HepG2 (cell line): ENCODE measurements around the gene ARHGAP35. TPM values are rescaled to one million over a fixed set of nuclear protein-coding genes. Genes with fewer than 3 reads are reported as not detected.

Source experiments
- ATAC-seq: fragments of 200-7000 bp; cut with Tn5 transposase; 3 replicates; pipeline ENCODE4 v1.9.1; 2020; ENCODE audit warnings: mild to moderate bottlenecking, moderate library complexity
- BruUV-seq: library from RNA; stranded (reverse); fragments of 400-500 nt; replicated peaks from 2 replicates; lab custom pipeline; 2021; lab: Mats Ljungman, UMichigan
- CTCF ChIA-PET: fragments of 300-600 bp; formaldehyde crosslinking; extraction: SDS; loops from one replicate; lab custom pipeline; 2021; ENCODE audit warnings: low total read pairs, inconsistent platforms, low intra/inter-chr PET ratio; lab: Yijun Ruan, JAX
- POLR2A ChIA-PET: fragments of 350-600 bp; sonication (Branson Sonifier 250); formaldehyde crosslinking; loops from one replicate; lab custom pipeline; 2020; ENCODE audit warnings: antibody characterized with exemption, inconsistent platforms; lab: Yijun Ruan, JAX
- DNase-seq: peaks from one replicate; pipeline ENCODE4 v3.0.0-alpha.2; 2015; ENCODE audit warnings: low spot score
- FAIRE-seq: peaks from 3 replicates; lab custom pipeline; 2011; peaks lifted over from hg19 to GRCh38; lab: Jason Lieb, UNC
- H2AFZ ChIP-seq: one replicate; pipeline ENCODE4 v1.6.1; 2011; ENCODE audit warnings: low read length, inconsistent platforms
- H3K27ac ChIP-seq: fragments of 300-600 bp; 3 replicates; pipeline ENCODE4 v1.8.0; 2011; ENCODE audit warnings: mixed run types, mild to moderate bottlenecking, mixed read lengths, low read length, inconsistent platforms; ENCODE audit not compliant: insufficient read depth; ENCODE audit errors: extremely low read length
- H3K27me3 ChIP-seq, 2 experiments: fragments of 200-600 bp in 1 of 2; 2 replicates in 1 of 2; 3 replicates in 1 of 2; pipeline versions ENCODE4 v1.6.0 to v1.8.0; 2011; ENCODE audit warnings: low read length in 2 of 2, mild to moderate bottlenecking in 2 of 2, moderate library complexity in 2 of 2, inconsistent platforms in 1 of 2; ENCODE audit not compliant: insufficient read depth in 2 of 2, control insufficient read depth in 1 of 2
- H3K36me3 ChIP-seq, 2 experiments: fragments of 200-600 bp in 1 of 2; replicated peaks in 1 of 2; 2 replicates in 1 of 2; 3 replicates in 1 of 2; pipeline versions ENCODE4 v1.5.1 to v1.8.0; 2011; ENCODE audit warnings: low read length in 2 of 2, inconsistent platforms in 1 of 2; ENCODE audit not compliant: insufficient read depth in 2 of 2, control insufficient read depth in 1 of 2
- H3K4me1 ChIP-seq: 2 replicates; pipeline ENCODE4 v1.5.1; 2012; ENCODE audit warnings: low read length, inconsistent platforms; ENCODE audit not compliant: insufficient read depth
- H3K4me2 ChIP-seq: 2 replicates; pipeline ENCODE4 v1.6.0; 2011; ENCODE audit warnings: low read depth, low read length, inconsistent platforms
- H3K4me3 ChIP-seq, 3 experiments: fragments of 200-600 bp in 1 of 3; sonication (generic), shearing (Covaris generic) in 1 of 3; replicated peaks in 1 of 3; 2 replicates each; pipeline ENCODE4 v1.5.1; 2011 to 2016; ENCODE audit warnings: low read length in 3 of 3, inconsistent platforms in 2 of 3, low read depth in 2 of 3, mild to moderate bottlenecking in 2 of 3, control low read depth in 1 of 3, mixed read lengths in 1 of 3; ENCODE audit not compliant: insufficient read depth in 1 of 3
- H3K79me2 ChIP-seq: one replicate; pipeline ENCODE4 v1.6.1; 2011; ENCODE audit warnings: low read length, inconsistent platforms; ENCODE audit not compliant: insufficient read depth
- H3K9ac ChIP-seq: 2 replicates; pipeline ENCODE4 v1.6.0; 2011; ENCODE audit warnings: mild to moderate bottlenecking, low read depth, low read length, inconsistent platforms; ENCODE audit not compliant: insufficient read depth
- H3K9me3 ChIP-seq: 2 replicates; pipeline ENCODE4 v1.5.1; 2012; ENCODE audit warnings: mild to moderate bottlenecking, low read length
- H4K20me1 ChIP-seq: 2 replicates; pipeline ENCODE4 v1.6.0; 2011; ENCODE audit warnings: inconsistent platforms, mild to moderate bottlenecking, low read length, moderate library complexity; ENCODE audit not compliant: insufficient read depth
- BRD4 ChIP-seq: sonication (generic); formaldehyde crosslinking; IDR thresholded peaks from 2 replicates; pipeline ENCODE4 v1.4.0; 2020; ENCODE audit warnings: missing genetic modification reagents
- ELK4 ChIP-seq: sonication (generic); formaldehyde crosslinking; IDR thresholded peaks from 2 replicates; pipeline ENCODE4 v1.9.0; 2021; ENCODE audit warnings: missing genetic modification reagents, borderline replicate concordance
- EP300 ChIP-seq, 3 experiments: sonication (generic) in 1 of 3; formaldehyde crosslinking in 1 of 3; IDR thresholded peaks; 2 replicates each; pipeline versions ENCODE4 v1.5.1 to v1.6.1; 2011 to 2020; ENCODE audit warnings: low read depth in 2 of 3, low read length in 2 of 3, borderline replicate concordance in 1 of 3, improper control_type of control experiment in 1 of 3, mild to moderate bottlenecking in 1 of 3, missing genetic modification reagents in 1 of 3, moderate library complexity in 1 of 3
- FOXO4 ChIP-seq: sonication (generic); formaldehyde crosslinking; conservative IDR thresholded peaks from 2 replicates; pipeline ENCODE4 v1.8.1; 2023; ENCODE audit warnings: missing genetic modification reagents
- GFI1 ChIP-seq: sonication (generic); formaldehyde crosslinking; IDR thresholded peaks from 2 replicates; pipeline ENCODE4 v1.5.0; 2020; ENCODE audit warnings: missing genetic modification reagents, mild to moderate bottlenecking, borderline replicate concordance
- KDM1A ChIP-seq: IDR thresholded peaks from 2 replicates; pipeline ENCODE4 v1.6.1; 2016; ENCODE audit warnings: missing compliant biosample characterization
- MTF1 ChIP-seq: sonication (generic); formaldehyde crosslinking; IDR thresholded peaks from 2 replicates; pipeline ENCODE4 v1.5.0; 2020; ENCODE audit warnings: missing genetic modification reagents
- PRMT3 ChIP-seq: sonication (generic); formaldehyde crosslinking; IDR thresholded peaks from 2 replicates; pipeline ENCODE4 v1.8.1; 2022; ENCODE audit warnings: low read depth, mild to moderate bottlenecking, moderate library complexity, missing genetic modification reagents, borderline replicate concordance
- RBFOX2 ChIP-seq: fragments of 200-400 bp; formaldehyde crosslinking; IDR thresholded peaks from 2 replicates; pipeline ENCODE4 v1.6.1; 2017; ENCODE audit warnings: low read depth, mild to moderate bottlenecking, low read length
- RFX5 ChIP-seq: IDR thresholded peaks from 2 replicates; pipeline ENCODE4 v1.6.1; 2011; ENCODE audit warnings: low read depth, low read length, improper control_type of control experiment
- SP1 ChIP-seq, 2 experiments: fragments of 450-650 bp in 1 of 2; sonication (generic) in 1 of 2; formaldehyde crosslinking in 1 of 2; IDR thresholded peaks; 2 replicates each; pipeline versions ENCODE4 v1.4.0 to v1.6.1; 2016 to 2020; ENCODE audit warnings: missing genetic modification reagents in 1 of 2
- SRSF9 ChIP-seq: fragments of 200-400 bp; formaldehyde crosslinking; IDR thresholded peaks from 2 replicates; pipeline ENCODE4 v1.6.1; 2018; ENCODE audit warnings: borderline replicate concordance, mild to moderate bottlenecking, low read depth, low read length; ENCODE audit not compliant: insufficient read depth, poor library complexity, severe bottlenecking
- ZBTB7B ChIP-seq: sonication (generic); formaldehyde crosslinking; IDR thresholded peaks from 2 replicates; pipeline ENCODE4 v1.4.0; 2020; ENCODE audit warnings: missing genetic modification reagents
- ZNF772 ChIP-seq: sonication (generic); formaldehyde crosslinking; IDR thresholded peaks from 2 replicates; pipeline ENCODE4 v1.5.0; 2020; ENCODE audit warnings: mild to moderate bottlenecking, missing genetic modification reagents
- ZSCAN20 ChIP-seq: sonication (generic); formaldehyde crosslinking; IDR thresholded peaks from 2 replicates; pipeline ENCODE4 v1.4.0; 2020; ENCODE audit warnings: missing genetic modification reagents, mild to moderate bottlenecking, borderline replicate concordance
- ZZZ3 ChIP-seq: sonication (generic); formaldehyde crosslinking; IDR thresholded peaks from 2 replicates; pipeline ENCODE4 v1.4.0; 2020; ENCODE audit warnings: missing genetic modification reagents, mild to moderate bottlenecking, borderline replicate concordance
- WGBS: methylation state at CpG from one replicate; pipeline ENCODE4 v1.1.6; 2017; ENCODE audit warnings: low lambda C conversion rate; 5-methylcytosine and 5-hydroxymethylcytosine counted together
- in situ Hi-C: cut with HindIII; loops from 2 replicates; pipeline ENCODE4 v1.10.0; 2017; ENCODE audit warnings: low pct_unique_long_range_greater_than_20kb; ENCODE audit not compliant: extremely low pct_ligation_motif_present
- intact Hi-C: fragments of 100-400 bp; cut with micrococcal nuclease; formaldehyde crosslinking; loops from one replicate; pipeline ENCODE4 v1.10.0; 2022; ENCODE audit not compliant: unreplicated experiment
- polyA plus RNA-seq, 8 experiments: library from polyadenylated mRNA; depleted of rRNA in 3 of 8; stranded (reverse) in 7 of 8; unstranded in 1 of 8; fragments of >200 nt; fragmentation: Illumina TruSeq in 4 of 8; extraction: Trizol in 4 of 8; gene quantifications; 2 replicates each; pipeline versions ENCODE4 v1.2.1 to v1.2.3, GENCODE V29; 2011 to 2016; ENCODE audit warnings: low read depth in 4 of 8, missing spikeins in 1 of 8, mixed read lengths in 1 of 8; ENCODE audit not compliant: insufficient read depth in 1 of 8
- total RNA-seq, 5 experiments: library from RNA; depleted of rRNA; stranded (reverse); fragments of >200 nt; fragmentation: Illumina TruSeq; extraction: Trizol; gene quantifications; 2 replicates each; pipeline ENCODE4 v1.2.3, GENCODE V29; 2016; ENCODE audit warnings: low read depth in 1 of 5
- TF ChIP-seq, protein P1 (sequence below): sonication (generic); formaldehyde crosslinking; IDR thresholded peaks from 2 replicates; pipeline ENCODE4 v1.5.1; 2020; ENCODE audit warnings: missing genetic modification reagents, mild to moderate bottlenecking, borderline replicate concordance
- TF ChIP-seq, protein P2 (sequence below): IDR thresholded peaks from 2 replicates; pipeline ENCODE4 v1.6.1; 2016; ENCODE audit warnings: mild to moderate bottlenecking, missing biosample characterization, missing genetic modification reagents

Gene ARHGAP35
- total and polyA plus RNA-seq, 2 of the 13 experiments (the other 11 are each of a cell fraction or from before 2014, with no cell fraction given) = 30.1 to 30.2 TPM

- POLR2A ChIA-PET = interaction anchor here (0.8 to 1.5 kb wide), 4 partner anchors 29 to 89 kb away, joined by 3 to 5 read pairs (median 4); no protein-coding TSS in a partner anchor
- DNase-seq (no peak), FAIRE-seq (no peak), ATAC-seq (peak; percentile 52)
- peaks cover 91% of the 10 kb centered on the region for H3K79me2 ChIP-seq
- H3K36me3 ChIP-seq = peaks cover 0 to 10% of the 10 kb centered on the region in 2 experiments; a peak in 1 of 5 replicates
- H2AFZ ChIP-seq = no peak overlapping the region
- no TSS peak for BruUV-seq
- H3K4me2 ChIP-seq = no peak overlapping the region
- H3K9ac ChIP-seq = no peak overlapping the region
- H3K27ac ChIP-seq = peak overlapping the region; percentile 49
- peaks cover 65% of the 10 kb centered on the region for H3K4me1 ChIP-seq
- WGBS = 69% methylated on average over 10 of the region's 10 CpGs
- no peaks in the 10 kb centered on the region for H3K9me3 ChIP-seq
- in situ Hi-C loops (no loop called here), intact Hi-C loops (no loop called here)
- peaks cover 13% of the 10 kb centered on the region for H4K20me1 ChIP-seq
- no peak overlapping the region for H3K4me3 ChIP-seq
- H3K27me3 ChIP-seq = no peaks in the 10 kb centered on the region
- CTCF ChIA-PET = no interaction called here
- TF ChIP-seq BRD4 (no peak), ZBTB7B (CRISPR knock-in tag) (no peak), KDM1A (CRISPR knock-in tag) (no peak), GFI1 (CRISPR knock-in tag) (no peak), ZNF772 (CRISPR knock-in tag) (no peak), ELK4 (no peak), EP300 (IDR thresholded peaks at IDR 0.05; ENCODE audit: low read depth in 2 of 2, low read length in 2 of 2) (0 out of 4 replicates have a peak, but pooled peaks of 1 of the 2 experiments have one; percentile 32), EP300 (CRISPR knock-in tag; IDR thresholded peaks at IDR 0.05; ENCODE audit: borderline replicate concordance) (no peak), SP1 (IDR thresholded peaks at IDR 0.05) (no peak), SP1 (CRISPR knock-in tag; IDR thresholded peaks at IDR 0.05) (no peak), FOXO4 (0 out of 2 replicates have a peak, but pooled peaks have one; percentile 72), MTF1 (CRISPR knock-in tag) (no peak), ZZZ3 (no peak), RBFOX2 (no peak), PRMT3 (no peak), SRSF9 (no peak), ZSCAN20 (no peak), RFX5 (no peak)
- TF ChIP-seq, protein P1, sequence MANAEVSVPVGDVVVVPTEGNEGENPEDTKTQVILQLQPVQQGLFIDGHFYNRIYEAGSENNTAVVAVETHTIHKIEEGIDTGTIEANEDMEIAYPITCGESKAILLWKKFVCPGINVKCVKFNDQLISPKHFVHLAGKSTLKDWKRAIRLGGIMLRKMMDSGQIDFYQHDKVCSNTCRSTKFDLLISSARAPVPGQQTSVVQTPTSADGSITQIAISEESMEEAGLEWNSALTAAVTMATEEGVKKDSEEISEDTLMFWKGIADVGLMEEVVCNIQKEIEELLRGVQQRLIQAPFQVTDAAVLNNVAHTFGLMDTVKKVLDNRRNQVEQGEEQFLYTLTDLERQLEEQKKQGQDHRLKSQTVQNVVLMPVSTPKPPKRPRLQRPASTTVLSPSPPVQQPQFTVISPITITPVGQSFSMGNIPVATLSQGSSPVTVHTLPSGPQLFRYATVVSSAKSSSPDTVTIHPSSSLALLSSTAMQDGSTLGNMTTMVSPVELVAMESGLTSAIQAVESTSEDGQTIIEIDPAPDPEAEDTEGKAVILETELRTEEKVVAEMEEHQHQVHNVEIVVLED (CRISPR knock-in tag) = no peak
- TF ChIP-seq, protein P2, sequence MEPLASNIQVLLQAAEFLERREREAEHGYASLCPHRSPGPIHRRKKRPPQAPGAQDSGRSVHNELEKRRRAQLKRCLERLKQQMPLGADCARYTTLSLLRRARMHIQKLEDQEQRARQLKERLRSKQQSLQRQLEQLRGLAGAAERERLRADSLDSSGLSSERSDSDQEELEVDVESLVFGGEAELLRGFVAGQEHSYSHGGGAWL = no peak
These were observed 35.4 kb downstream of the ARHGAP35 start for GRCh38 chr19:46896076-46896794.
